Thoracic aorta (tissue), 2 donors: Measurements from ENCODE around the gene TTC13. TPM values are rescaled to one million over a fixed set of nuclear protein-coding genes. Genes with fewer than 3 reads are reported as not detected.

Experiments used
- ATAC-seq: fragments of 150-250 bp; one replicate; pipeline ENCODE4 v1.8.0; 2017; ENCODE audit warnings: low read depth; ENCODE audit not compliant: insufficient number of reproducible peaks, low FRiP score
- DNase-seq: peaks from one replicate; pipeline ENCODE4 v3.0.0-alpha.2; 2020; ENCODE audit warnings: low spot score
- H3K27ac ChIP-seq, 2 donors: fragments of 200-600 bp; sonication (generic); 1 replicate in 1 of 2; 2 replicates in 1 of 2; pipeline ENCODE4 v1.5.1; 2016; ENCODE audit warnings: mild to moderate bottlenecking in 2 of 2, moderate library complexity in 2 of 2
- H3K27me3 ChIP-seq: fragments of 200-600 bp; sonication (generic); replicated peaks from 2 replicates; pipeline ENCODE4 v1.6.0; 2016; ENCODE audit warnings: mild to moderate bottlenecking; ENCODE audit not compliant: insufficient read depth
- H3K36me3 ChIP-seq: fragments of 200-600 bp; sonication (generic); one replicate; pipeline ENCODE4 v1.5.1; 2016
- H3K4me1 ChIP-seq, 2 donors: fragments of 200-600 bp; sonication (generic); 1 replicate in 1 of 2; 2 replicates in 1 of 2; pipeline versions ENCODE4 v1.5.1 to v1.6.0; 2016; ENCODE audit warnings: low read depth in 2 of 2, mild to moderate bottlenecking in 1 of 2; ENCODE audit not compliant: control insufficient read depth in 1 of 2
- H3K4me3 ChIP-seq: fragments of 200-600 bp; sonication (generic); 2 replicates; pipeline ENCODE4 v1.5.1; 2016; ENCODE audit warnings: mild to moderate bottlenecking
- H3K9me3 ChIP-seq: fragments of 200-600 bp; sonication (generic); 2 replicates; pipeline ENCODE4 v1.5.1; 2016
- total RNA-seq, 2 donors: library from RNA; depleted of rRNA; stranded (reverse); fragments of >200 nt; gene quantifications; one replicate each; pipeline versions ENCODE4 v1.1.0 to v1.2.3, GENCODE V29; 2016
- TF ChIP-seq, protein P1 (sequence below): fragments of 200-600 bp; sonication (generic); IDR thresholded peaks from one replicate; pipeline ENCODE4 v1.5.1; 2019; ENCODE audit warnings: antibody characterized with exemption

The TTC13 gene
- total RNA-seq, 2 donors from 2014 or later, result 35.0 to 66.1 TPM

DNA sequence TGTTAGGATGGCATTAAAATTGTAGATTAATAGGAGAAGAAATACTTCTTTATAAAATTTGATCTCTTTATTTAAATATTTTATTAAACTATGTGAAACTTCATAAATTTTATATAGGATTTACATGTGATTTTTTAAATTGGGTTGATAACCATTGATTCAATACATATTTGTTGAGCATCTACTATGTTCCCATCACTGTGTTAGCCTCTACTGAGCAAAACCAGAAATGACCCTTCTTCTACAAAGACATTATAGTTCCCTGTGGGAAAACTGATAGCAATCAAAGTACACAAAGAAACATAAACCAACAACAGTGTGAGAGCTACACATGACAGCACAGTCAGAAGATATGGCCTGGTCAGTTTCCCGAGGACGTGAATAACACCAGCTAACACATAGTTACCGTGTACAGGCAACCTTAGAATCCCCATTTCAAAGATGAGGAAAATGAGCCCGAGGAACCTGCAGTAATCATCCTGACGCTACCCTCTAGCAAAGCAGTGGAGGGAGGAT lies 12.2 kb downstream of the TTC13 start:
- no peak for ATAC-seq
- TF ChIP-seq, protein P1, sequence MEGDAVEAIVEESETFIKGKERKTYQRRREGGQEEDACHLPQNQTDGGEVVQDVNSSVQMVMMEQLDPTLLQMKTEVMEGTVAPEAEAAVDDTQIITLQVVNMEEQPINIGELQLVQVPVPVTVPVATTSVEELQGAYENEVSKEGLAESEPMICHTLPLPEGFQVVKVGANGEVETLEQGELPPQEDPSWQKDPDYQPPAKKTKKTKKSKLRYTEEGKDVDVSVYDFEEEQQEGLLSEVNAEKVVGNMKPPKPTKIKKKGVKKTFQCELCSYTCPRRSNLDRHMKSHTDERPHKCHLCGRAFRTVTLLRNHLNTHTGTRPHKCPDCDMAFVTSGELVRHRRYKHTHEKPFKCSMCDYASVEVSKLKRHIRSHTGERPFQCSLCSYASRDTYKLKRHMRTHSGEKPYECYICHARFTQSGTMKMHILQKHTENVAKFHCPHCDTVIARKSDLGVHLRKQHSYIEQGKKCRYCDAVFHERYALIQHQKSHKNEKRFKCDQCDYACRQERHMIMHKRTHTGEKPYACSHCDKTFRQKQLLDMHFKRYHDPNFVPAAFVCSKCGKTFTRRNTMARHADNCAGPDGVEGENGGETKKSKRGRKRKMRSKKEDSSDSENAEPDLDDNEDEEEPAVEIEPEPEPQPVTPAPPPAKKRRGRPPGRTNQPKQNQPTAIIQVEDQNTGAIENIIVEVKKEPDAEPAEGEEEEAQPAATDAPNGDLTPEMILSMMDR, result no peak

DNA sequence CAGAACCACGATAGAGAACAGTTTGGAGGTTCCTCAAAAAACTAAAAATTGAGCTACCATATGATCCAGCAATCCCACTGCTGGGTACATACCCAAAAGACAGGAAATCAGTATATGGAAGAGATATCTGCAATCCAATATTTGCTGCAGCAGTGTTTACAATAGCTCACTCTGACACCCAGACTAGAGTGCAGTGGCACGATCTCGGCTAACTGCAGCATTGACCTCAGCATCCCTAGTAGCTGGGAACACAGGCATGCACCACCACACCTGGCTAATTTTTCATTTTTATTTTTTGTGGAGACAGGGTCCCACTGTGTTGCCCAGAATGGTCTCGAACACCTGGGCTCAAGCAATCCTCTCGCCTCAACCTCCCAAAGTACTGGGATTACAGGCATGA lies 13.1 kb downstream of the TTC13 start:
- TF ChIP-seq, protein P1, result no peak
- Histone ChIP-seq H3K4me3 (no peak overlapping the region), H3K27me3 (no peaks in the 10 kb centered on the region), H3K9me3 (no peaks in the 10 kb centered on the region), H3K36me3 (no peaks in the 10 kb centered on the region), H3K27ac (no peak overlapping the region), H3K4me1 (no peaks in the 10 kb centered on the region)
- no peak for ATAC-seq
- DNase-seq, result no peak

More for the DNA sequence above, 12.2 kb downstream of the TTC13 start:
- no peaks in the 10 kb centered on the region for H3K27me3 ChIP-seq
- no peak for DNase-seq
- no peaks in the 10 kb centered on the region for H3K4me1 ChIP-seq
- no peak overlapping the region for H3K27ac ChIP-seq
- H3K9me3 ChIP-seq, result no peaks in the 10 kb centered on the region
- H3K36me3 ChIP-seq, result no peaks in the 10 kb centered on the region
- no peak overlapping the region for H3K4me3 ChIP-seq

- no peaks in the 10 kb centered on the region for H3K36me3 ChIP-seq
- no peaks in the 10 kb centered on the region for H3K27me3 ChIP-seq
- no peak overlapping the region for H3K27ac ChIP-seq
- TF ChIP-seq, protein P1, result no peak
- H3K9me3 ChIP-seq, result no peaks in the 10 kb centered on the region
- no peaks in the 10 kb centered on the region for H3K4me1 ChIP-seq
- H3K4me3 ChIP-seq, result no peak overlapping the region
- ATAC-seq (no peak), DNase-seq (no peak)
Measured at GRCh38 chr1:230964896-230965295, 13.8 kb downstream of the TTC13 start.

DNA sequence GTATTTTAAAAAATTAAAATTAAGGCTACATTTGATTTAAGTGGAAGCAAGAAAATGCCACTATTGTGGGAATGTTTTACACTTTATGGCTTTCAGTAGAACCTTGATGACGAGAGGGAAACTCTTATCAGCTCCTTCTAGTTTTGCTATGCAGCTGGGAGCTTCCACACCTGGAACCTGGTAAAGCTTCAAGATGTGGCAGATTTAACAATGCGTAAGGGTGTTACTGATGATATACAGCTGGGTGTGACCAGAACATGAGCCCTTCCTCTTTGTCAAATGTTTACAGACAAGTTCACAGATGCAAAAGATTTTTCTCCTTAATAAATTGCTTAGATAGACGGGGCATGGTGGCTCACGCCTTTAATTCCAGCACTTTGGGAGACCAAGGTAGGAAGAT lies 20.3 kb downstream of the TTC13 start:
- Histone ChIP-seq H3K27ac (no peak overlapping the region), H3K36me3 (peaks cover 19% of the 10 kb centered on the region), H3K4me3 (no peak overlapping the region), H3K27me3 (no peaks in the 10 kb centered on the region), H3K4me1 (no peaks in the 10 kb centered on the region), H3K9me3 (no peaks in the 10 kb centered on the region)
- TF ChIP-seq, protein P1, result no peak
- DNase-seq (no peak), ATAC-seq (no peak)

DNA sequence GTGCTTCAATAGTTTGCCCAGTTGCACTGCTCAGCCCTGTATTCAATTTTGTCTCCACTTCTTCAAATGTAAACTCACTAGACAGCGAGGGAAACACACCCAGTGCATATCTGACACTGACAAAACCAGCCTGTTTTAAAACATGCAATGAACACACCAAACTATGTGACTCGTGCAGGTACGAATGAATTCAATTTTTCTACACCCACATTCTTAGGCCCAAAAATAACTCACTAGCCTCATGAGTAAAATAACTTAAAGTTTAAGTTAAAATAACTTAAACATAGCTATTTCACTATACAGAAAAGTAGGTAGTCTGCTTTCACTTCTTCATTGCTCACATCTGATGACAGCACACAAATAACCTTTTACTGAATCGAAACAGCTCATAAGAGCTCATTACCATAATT lies 21.1 kb downstream of the TTC13 start:
- Histone ChIP-seq H3K27me3 (no peaks in the 10 kb centered on the region), H3K4me1 (no peaks in the 10 kb centered on the region), H3K27ac (no peak overlapping the region), H3K9me3 (no peaks in the 10 kb centered on the region), H3K36me3 (peaks cover 19% of the 10 kb centered on the region), H3K4me3 (no peak overlapping the region)
- DNase-seq, result no peak
- TF ChIP-seq, protein P1, result no peak
- ATAC-seq, result no peak
